ENCODE data around the gene NID2. TPM values are rescaled to one million over a fixed set of nuclear protein-coding genes. Genes with fewer than 3 reads are reported as not detected.

Gene NID2, protein sequence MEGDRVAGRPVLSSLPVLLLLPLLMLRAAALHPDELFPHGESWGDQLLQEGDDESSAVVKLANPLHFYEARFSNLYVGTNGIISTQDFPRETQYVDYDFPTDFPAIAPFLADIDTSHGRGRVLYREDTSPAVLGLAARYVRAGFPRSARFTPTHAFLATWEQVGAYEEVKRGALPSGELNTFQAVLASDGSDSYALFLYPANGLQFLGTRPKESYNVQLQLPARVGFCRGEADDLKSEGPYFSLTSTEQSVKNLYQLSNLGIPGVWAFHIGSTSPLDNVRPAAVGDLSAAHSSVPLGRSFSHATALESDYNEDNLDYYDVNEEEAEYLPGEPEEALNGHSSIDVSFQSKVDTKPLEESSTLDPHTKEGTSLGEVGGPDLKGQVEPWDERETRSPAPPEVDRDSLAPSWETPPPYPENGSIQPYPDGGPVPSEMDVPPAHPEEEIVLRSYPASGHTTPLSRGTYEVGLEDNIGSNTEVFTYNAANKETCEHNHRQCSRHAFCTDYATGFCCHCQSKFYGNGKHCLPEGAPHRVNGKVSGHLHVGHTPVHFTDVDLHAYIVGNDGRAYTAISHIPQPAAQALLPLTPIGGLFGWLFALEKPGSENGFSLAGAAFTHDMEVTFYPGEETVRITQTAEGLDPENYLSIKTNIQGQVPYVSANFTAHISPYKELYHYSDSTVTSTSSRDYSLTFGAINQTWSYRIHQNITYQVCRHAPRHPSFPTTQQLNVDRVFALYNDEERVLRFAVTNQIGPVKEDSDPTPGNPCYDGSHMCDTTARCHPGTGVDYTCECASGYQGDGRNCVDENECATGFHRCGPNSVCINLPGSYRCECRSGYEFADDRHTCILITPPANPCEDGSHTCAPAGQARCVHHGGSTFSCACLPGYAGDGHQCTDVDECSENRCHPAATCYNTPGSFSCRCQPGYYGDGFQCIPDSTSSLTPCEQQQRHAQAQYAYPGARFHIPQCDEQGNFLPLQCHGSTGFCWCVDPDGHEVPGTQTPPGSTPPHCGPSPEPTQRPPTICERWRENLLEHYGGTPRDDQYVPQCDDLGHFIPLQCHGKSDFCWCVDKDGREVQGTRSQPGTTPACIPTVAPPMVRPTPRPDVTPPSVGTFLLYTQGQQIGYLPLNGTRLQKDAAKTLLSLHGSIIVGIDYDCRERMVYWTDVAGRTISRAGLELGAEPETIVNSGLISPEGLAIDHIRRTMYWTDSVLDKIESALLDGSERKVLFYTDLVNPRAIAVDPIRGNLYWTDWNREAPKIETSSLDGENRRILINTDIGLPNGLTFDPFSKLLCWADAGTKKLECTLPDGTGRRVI (N-terminal part only)
- total RNA-seq (1 to 10 TPM in 1 of 5 donors, under 1 TPM in 4; 0.38 to 1.1 (median 0.89) TPM), total RNA-seq (0 to 0.84 (median 0.11) reads per million in 29 experiments)
- total RNA-seq (2013) = 0.44 TPM

DNA sequence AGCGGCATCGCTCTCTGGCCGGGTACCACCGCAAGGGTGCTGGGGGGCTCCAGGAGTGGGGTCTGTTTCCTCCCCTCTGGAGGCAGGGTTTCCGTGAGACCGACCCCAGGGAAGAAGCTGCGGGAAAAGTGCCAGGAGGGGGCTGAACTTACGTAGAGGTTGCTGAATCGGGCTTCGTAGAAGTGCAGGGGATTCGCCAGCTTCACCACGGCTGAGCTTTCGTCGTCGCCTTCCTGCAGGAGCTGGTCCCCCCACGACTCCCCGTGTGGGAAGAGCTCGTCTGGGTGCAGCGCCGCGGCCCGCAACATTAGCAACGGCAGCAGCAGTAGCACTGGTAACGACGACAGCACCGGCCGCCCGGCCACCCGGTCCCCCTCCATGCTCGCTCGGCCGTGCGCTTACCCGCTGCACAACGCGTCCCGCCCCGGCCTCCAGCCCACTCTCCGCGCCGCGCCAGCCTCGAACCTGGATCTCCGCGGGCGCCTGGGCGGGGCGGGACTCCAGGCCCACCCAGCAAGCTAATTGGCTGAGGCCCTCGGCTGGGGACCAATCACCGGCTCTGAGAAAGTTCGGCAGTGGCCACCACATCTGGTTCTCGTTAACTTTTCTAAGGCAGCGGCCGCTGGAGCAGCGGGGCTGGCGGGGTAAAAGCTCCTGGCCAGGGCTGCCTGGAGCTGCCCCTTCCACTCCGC is at the start of gene NID2:
NID2 (minus strand) TSS at position 445 of the 692 bp plus-strand sequence; CDS start at position 380, 65 bp downstream.
- Histone ChIP-seq H3K4me3 (ENCODE audit: control insufficient read depth in 1 of 2, extremely low read depth in 1 of 2, low read length in 1 of 2) (peak within 1 kb of the TSS; percentile 50 to 74), H3K4me1 (ENCODE audit: control insufficient read depth in 1 of 2, extremely low read depth in 1 of 2, insufficient read depth in 2 of 2, low read length in 2 of 2) (peaks cover 10 to 28% of the 10 kb centered on the region in 2 experiments), H3K27ac (ENCODE audit: low read length) (no peak within 1 kb of the TSS), H3K36me3 (ENCODE audit: control insufficient read depth in 2 of 2, extremely low read depth in 1 of 2, insufficient read depth in 1 of 2, low read length in 1 of 2) (no peaks in the 10 kb centered on the region), H3K9me3 (no peaks in the 10 kb centered on the region), H3K27me3 (replicated peaks in 1 of 2; ENCODE audit: control insufficient read depth in 2 of 2, extremely low read depth in 1 of 2, insufficient read depth in 2 of 2, low read length in 1 of 2) (peaks cover 17 to 26% of the 10 kb centered on the region in 2 experiments)
- Mint-ChIP-seq H3K27me3 (peaks cover 26 to 44% of the 10 kb centered on the region in 2 donors), H3K4me1 (peaks cover 23 to 33% (median 32%) of the 10 kb centered on the region in 3 donors), H3K9me3 (no peaks in the 10 kb centered on the region), H3K4me3 (peak within 1 kb of the TSS; percentile 67 to 73 (median 67)), H3K27ac (no peak within 1 kb of the TSS), H3K36me3 (no peaks in the 10 kb centered on the region)
- DNase-seq (peak in 19 of 35 experiments; percentile 8 to 55 (median 16)), ATAC-seq (replicated peaks in 1 of 4) (peak; percentile 51 to 81 (median 62))
- ChIA-PET CTCF (interaction anchor here (0.6 kb wide), 3 partner anchors 8 to 246 kb away, joined by 3 to 8 read pairs (median 3); no protein-coding TSS in a partner anchor), POLR2A (interaction anchor here in 1 of 2 donors (0.6 kb wide), 2 partner anchors 39 to 790 kb away, joined by 3 to 5 read pairs; no protein-coding TSS in a partner anchor)
- 2% methylated on average over 53 of the region's 57 CpGs for WGBS (ENCODE audit: insufficient coverage)

DNA sequence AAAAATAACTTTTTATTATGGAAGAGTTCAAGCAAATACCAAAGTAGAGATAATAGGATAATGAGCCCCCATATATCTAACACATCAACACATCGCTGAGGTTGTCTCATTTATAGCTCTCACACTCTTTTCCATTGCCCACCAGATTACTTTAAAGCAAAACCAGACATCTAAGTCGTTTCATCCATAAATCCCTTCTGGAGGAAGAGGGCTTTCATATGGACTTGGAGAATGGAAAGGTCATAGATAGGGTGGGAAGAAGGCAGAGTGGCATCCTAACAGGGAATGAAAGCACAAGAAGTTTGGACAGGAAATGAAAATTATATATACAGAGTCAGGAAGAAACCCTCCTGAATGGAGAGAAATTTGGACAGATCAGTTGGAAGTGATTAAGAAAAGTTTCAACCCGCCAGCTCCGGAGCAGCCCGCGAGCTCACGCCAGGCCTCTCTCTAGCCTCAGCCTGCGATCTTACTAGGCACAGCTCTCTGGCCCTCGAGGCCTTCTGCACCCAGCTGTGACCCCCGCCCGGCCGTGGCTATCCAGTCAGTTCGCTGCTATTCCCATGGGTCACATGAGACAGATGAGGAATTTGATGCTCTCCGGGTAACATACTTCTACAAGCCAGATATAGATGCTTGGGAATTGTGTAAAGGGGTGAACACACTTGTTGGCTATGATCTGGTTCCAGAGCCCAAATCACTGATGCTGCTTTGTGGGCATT is 48.4 kb upstream of the NID2 start:
- Mint-ChIP-seq H3K4me1 (no peaks in the 10 kb centered on the region), H3K4me3 (no peak overlapping the region), H3K27me3 (peaks cover 0 to 3% of the 10 kb centered on the region in 2 donors), H3K9me3 (no peaks in the 10 kb centered on the region), H3K27ac (no peak overlapping the region), H3K36me3 (no peaks in the 10 kb centered on the region)
- Histone ChIP-seq H3K27ac (ENCODE audit: low read length) (no peak overlapping the region), H3K27me3 (replicated peaks in 1 of 2; ENCODE audit: control insufficient read depth in 2 of 2, extremely low read depth in 1 of 2, insufficient read depth in 2 of 2, low read length in 1 of 2) (no peaks in the 10 kb centered on the region), H3K4me3 (ENCODE audit: control insufficient read depth in 1 of 2, extremely low read depth in 1 of 2, low read length in 1 of 2) (no peak overlapping the region), H3K36me3 (ENCODE audit: control insufficient read depth in 2 of 2, extremely low read depth in 1 of 2, insufficient read depth in 1 of 2, low read length in 1 of 2) (no peaks in the 10 kb centered on the region), H3K9me3 (no peaks in the 10 kb centered on the region), H3K4me1 (ENCODE audit: control insufficient read depth in 1 of 2, extremely low read depth in 1 of 2, insufficient read depth in 2 of 2, low read length in 2 of 2) (no peaks in the 10 kb centered on the region)
- whole genome bisulfite sequencing (ENCODE audit: insufficient coverage) = 94% methylated on average over 8 of the region's 14 CpGs
- ATAC-seq (replicated peaks in 1 of 4) (no peak), DNase-seq (no peak)
- POLR2A ChIA-PET = no interaction called here
- CTCF ChIA-PET = no interaction called here

DNA sequence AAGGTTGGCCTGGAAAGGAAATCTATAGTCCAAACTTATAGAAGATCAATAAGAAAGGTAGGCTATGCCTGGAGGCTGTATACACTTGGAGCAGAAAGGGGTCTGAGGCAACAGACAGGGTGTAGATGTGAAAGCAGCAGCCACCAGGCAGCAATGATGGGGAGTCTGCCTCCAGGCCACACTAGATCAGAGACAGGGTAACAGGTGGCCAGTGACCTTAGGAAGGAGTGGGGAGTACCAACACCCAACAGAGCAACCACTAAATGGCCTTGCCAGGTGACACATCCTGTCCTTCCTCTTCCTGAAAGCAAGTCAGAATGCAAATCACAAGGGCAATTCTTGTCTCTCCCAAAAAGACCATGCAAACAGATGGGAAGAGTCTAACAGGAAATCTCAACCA is 46.4 kb upstream of the NID2 start:
- no peaks in the 10 kb centered on the region for H3K36me3 Mint-ChIP-seq
- H3K4me1 Mint-ChIP-seq = no peaks in the 10 kb centered on the region
- Histone ChIP-seq H3K27me3 (replicated peaks in 1 of 2; ENCODE audit: control insufficient read depth in 2 of 2, extremely low read depth in 1 of 2, insufficient read depth in 2 of 2, low read length in 1 of 2) (no peaks in the 10 kb centered on the region), H3K27ac (ENCODE audit: low read length) (no peak overlapping the region), H3K36me3 (ENCODE audit: control insufficient read depth in 2 of 2, extremely low read depth in 1 of 2, insufficient read depth in 1 of 2, low read length in 1 of 2) (no peaks in the 10 kb centered on the region), H3K4me1 (ENCODE audit: control insufficient read depth in 1 of 2, extremely low read depth in 1 of 2, insufficient read depth in 2 of 2, low read length in 2 of 2) (no peaks in the 10 kb centered on the region), H3K9me3 (no peaks in the 10 kb centered on the region), H3K4me3 (ENCODE audit: control insufficient read depth in 1 of 2, extremely low read depth in 1 of 2, low read length in 1 of 2) (no peak overlapping the region)
- no peak overlapping the region for H3K4me3 Mint-ChIP-seq
- CTCF ChIA-PET = interaction anchor here in 1 of 2 donors (0.6 kb wide), 1 partner anchor 40 kb away, joined by 3 read pairs; no protein-coding TSS in a partner anchor
- POLR2A ChIA-PET = no interaction called here
- H3K9me3 Mint-ChIP-seq = no peaks in the 10 kb centered on the region
- H3K27me3 Mint-ChIP-seq = peaks cover 0 to 3% of the 10 kb centered on the region in 2 donors
- H3K27ac Mint-ChIP-seq = no peak overlapping the region
- DNase-seq = no peak
- ATAC-seq (replicated peaks in 1 of 4) = no peak

DNA sequence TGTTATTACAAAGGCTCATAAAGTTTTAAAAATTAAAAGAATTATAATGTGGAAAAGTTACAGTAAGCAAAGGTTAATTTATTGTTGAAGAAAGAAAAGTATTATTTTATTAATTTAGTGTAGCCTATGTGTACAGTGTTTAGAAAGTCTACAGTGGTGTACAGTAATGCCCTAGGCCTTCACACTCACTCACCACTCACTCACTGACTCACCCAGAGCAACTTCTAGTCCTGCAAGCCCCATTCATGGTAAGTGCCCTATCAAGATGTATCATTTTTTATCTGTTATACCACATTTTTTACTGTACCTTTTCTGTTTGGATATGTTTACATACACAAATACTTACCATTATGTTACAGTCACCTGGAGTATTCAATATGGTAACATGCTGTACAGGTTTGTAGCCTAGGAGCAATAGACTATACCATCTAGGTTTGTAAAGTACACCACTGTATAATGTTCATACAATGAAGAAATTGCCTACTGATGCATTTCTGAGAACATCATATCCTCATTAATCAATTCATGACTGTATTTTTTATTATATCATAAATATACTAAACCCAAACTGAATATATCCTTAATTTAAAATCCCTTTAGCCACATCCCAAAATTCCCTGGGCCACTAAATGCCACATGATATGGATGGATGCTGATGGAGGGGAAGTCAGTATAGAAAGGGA is 43.6 kb upstream of the NID2 start:
- Histone ChIP-seq H3K9me3 (no peaks in the 10 kb centered on the region), H3K27me3 (replicated peaks in 1 of 2; ENCODE audit: control insufficient read depth in 2 of 2, extremely low read depth in 1 of 2, insufficient read depth in 2 of 2, low read length in 1 of 2) (no peaks in the 10 kb centered on the region), H3K36me3 (ENCODE audit: control insufficient read depth in 2 of 2, extremely low read depth in 1 of 2, insufficient read depth in 1 of 2, low read length in 1 of 2) (no peaks in the 10 kb centered on the region), H3K27ac (ENCODE audit: low read length) (no peak overlapping the region), H3K4me1 (ENCODE audit: control insufficient read depth in 1 of 2, extremely low read depth in 1 of 2, insufficient read depth in 2 of 2, low read length in 2 of 2) (no peaks in the 10 kb centered on the region), H3K4me3 (ENCODE audit: control insufficient read depth in 1 of 2, extremely low read depth in 1 of 2, low read length in 1 of 2) (no peak overlapping the region)
- Mint-ChIP-seq H3K36me3 (peaks cover 4% of the 10 kb centered on the region), H3K27ac (no peak overlapping the region), H3K4me1 (no peaks in the 10 kb centered on the region), H3K4me3 (no peak overlapping the region), H3K27me3 (peaks cover 0 to 5% of the 10 kb centered on the region in 2 donors), H3K9me3 (no peaks in the 10 kb centered on the region)
- ATAC-seq (replicated peaks in 1 of 4) (no peak), DNase-seq (no peak)
- ChIA-PET CTCF (interaction anchor here in 1 of 2 donors (0.5 kb wide), 1 partner anchor 16 kb away, joined by 4 read pairs; no protein-coding TSS in a partner anchor), POLR2A (no interaction called here)

DNA sequence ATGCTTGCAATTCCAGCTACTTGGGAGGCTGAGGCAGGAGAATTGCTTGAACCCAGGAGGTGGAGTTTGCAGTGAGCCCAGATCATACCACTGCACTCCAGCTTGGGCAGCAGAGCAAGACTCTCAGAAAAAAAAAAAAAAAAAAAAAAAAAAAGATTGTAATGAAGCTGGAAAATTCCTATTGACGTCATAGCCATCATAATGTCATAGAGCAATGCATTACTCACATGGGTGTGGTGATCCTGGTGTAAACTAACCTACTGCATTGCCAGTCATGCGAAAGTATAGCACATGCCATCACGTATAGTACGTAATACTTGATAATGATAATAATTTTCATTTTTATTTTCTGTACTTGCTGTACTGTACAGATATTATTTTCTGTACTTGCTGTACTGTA is 42.7 kb upstream of the NID2 start:
- Mint-ChIP-seq H3K9me3 (no peaks in the 10 kb centered on the region), H3K4me3 (no peak overlapping the region), H3K27ac (no peak overlapping the region), H3K4me1 (no peaks in the 10 kb centered on the region), H3K27me3 (peaks cover 0 to 5% of the 10 kb centered on the region in 2 donors), H3K36me3 (peaks cover 4% of the 10 kb centered on the region)
- no peaks in the 10 kb centered on the region for H3K27me3 ChIP-seq (replicated peaks in 1 of 2; ENCODE audit: control insufficient read depth in 2 of 2, extremely low read depth in 1 of 2, insufficient read depth in 2 of 2, low read length in 1 of 2)
- DNase-seq (no peak), ATAC-seq (replicated peaks in 1 of 4) (no peak)
- POLR2A ChIA-PET = interaction anchor here in 1 of 2 donors (0.6 kb wide), 2 partner anchors 9 to 64 kb away, joined by 5 to 7 read pairs; no protein-coding TSS in a partner anchor
- H3K9me3 ChIP-seq = no peaks in the 10 kb centered on the region
- CTCF ChIA-PET = interaction anchor here (0.5 to 0.7 kb wide), 3 partner anchors 17 to 87 kb away, joined by 4 to 11 read pairs (median 4); no protein-coding TSS in a partner anchor
- H3K27ac ChIP-seq (ENCODE audit: low read length) = no peak overlapping the region
- no peaks in the 10 kb centered on the region for H3K36me3 ChIP-seq (ENCODE audit: control insufficient read depth in 2 of 2, extremely low read depth in 1 of 2, insufficient read depth in 1 of 2, low read length in 1 of 2)
- H3K4me1 ChIP-seq (ENCODE audit: control insufficient read depth in 1 of 2, extremely low read depth in 1 of 2, insufficient read depth in 2 of 2, low read length in 2 of 2) = no peaks in the 10 kb centered on the region
- WGBS (ENCODE audit: insufficient coverage) = no CpG with 5 or more reads among the region's 4 CpGs
- no peak overlapping the region for H3K4me3 ChIP-seq (ENCODE audit: control insufficient read depth in 1 of 2, extremely low read depth in 1 of 2, low read length in 1 of 2)

Data from T-cell (primary cell).